Right renal cortex interstitium (tissue), 3 donors: ENCODE results near the gene CNKSR3. TPM values are rescaled to one million over a fixed set of nuclear protein-coding genes. Genes with fewer than 3 reads are reported as not detected.

Source experiments
- DNase-seq, 3 donors: peaks; one replicate each; pipeline ENCODE4 v3.0.0-alpha.2; 2013; ENCODE audit warnings: low read depth in 3 of 3, low spot score in 2 of 3
- polyA plus RNA-seq, 3 donors: library from polyadenylated mRNA; unstranded; fragments of 120-200 nt; gene quantifications; one replicate each; pipeline ENCODE4 v1.2.1, GENCODE V29; 2013; ENCODE audit not compliant: insufficient read length in 3 of 3

The CNKSR3 gene
- polyA plus RNA-seq, 3 donors = 58.6 to 62.5 (median 62.1) TPM

- no peak for DNase-seq
Observed at GRCh38 chr6:154428897-154429296, 81.6 kb downstream of the CNKSR3 start.

GRCh38 chr6:154427446-154427845, 83.0 kb downstream of the CNKSR3 start:
- no peak for DNase-seq

GRCh38 chr6:154426997-154427396, 83.5 kb downstream of the CNKSR3 start:
- DNase-seq = no peak

GRCh38 chr6:154425034-154425433, 85.5 kb downstream of the CNKSR3 start:
- DNase-seq = no peak

GRCh38 chr6:154414021-154414813, 96.3 kb downstream of the CNKSR3 start:
- no peak for DNase-seq

GRCh38 chr6:154412106-154412820, 98.2 kb downstream of the CNKSR3 start:
- DNase-seq = no peak

GRCh38 chr6:154411076-154411475, 99.4 kb downstream of the CNKSR3 start:
- DNase-seq = no peak

- peak; percentile 60 to 77 (median 64) for DNase-seq
Observed at GRCh38 chr6:154410619-154411072, 99.8 kb downstream of the CNKSR3 start.

- no peak for DNase-seq
Observed at GRCh38 chr6:154408891-154409500, 101.5 kb downstream of the CNKSR3 start.

GRCh38 chr6:154407440-154407839, 103.0 kb downstream of the CNKSR3 start:
- no peak for DNase-seq

GRCh38 chr6:154406869-154407268, 103.6 kb downstream of the CNKSR3 start:
- no peak for DNase-seq

GRCh38 chr6:154406301-154406700, 104.2 kb downstream of the CNKSR3 start:
- no peak for DNase-seq

- DNase-seq = no peak
Observed at GRCh38 chr6:154404791-154405400, 105.6 kb downstream of the CNKSR3 start.

- DNase-seq = no peak
Observed at GRCh38 chr6:154403788-154404187, 106.7 kb downstream of the CNKSR3 start.

GRCh38 chr6:154402081-154402780, 108.3 kb downstream of the CNKSR3 start:
- no peak for DNase-seq

- no peak for DNase-seq
Observed at GRCh38 chr6:154399097-154399496, 111.4 kb downstream of the CNKSR3 start.

GRCh38 chr6:154397491-154398195, 112.8 kb downstream of the CNKSR3 start:
- DNase-seq = no peak

GRCh38 chr6:154395878-154396277, 114.6 kb downstream of the CNKSR3 start:
- DNase-seq = no peak

GRCh38 chr6:154395316-154395715, 115.2 kb downstream of the CNKSR3 start:
- no peak for DNase-seq

GRCh38 chr6:154394571-154394970, 115.9 kb downstream of the CNKSR3 start:
- DNase-seq = no peak
